Measurements from ENCODE around the gene C4orf36. TPM values are rescaled to one million over a fixed set of nuclear protein-coding genes. Genes with fewer than 3 reads are reported as not detected.
A peak's percentile ranks its signal among the peaks of the same experiment; 100 is the strongest.

The C4orf36 gene
- total RNA-seq, 2 experiments from 2014 or later: 0.61 TPM; not detected in 1

GRCh38 chr4:86928400-86929255 lies 36.4 kb upstream of the C4orf36 start:
- H3K4me3 Mint-ChIP-seq: no peak overlapping the region
- intact Hi-C loops (cut with micrococcal nuclease): no loop called here
- H3K4me1 Mint-ChIP-seq (ENCODE audit: low read depth): peaks cover 31% of the 10 kb centered on the region
- ChIA-PET POLR2A (interaction anchor here (1.0 kb wide), 1 partner anchor 77 kb away, joined by 5 read pairs; no protein-coding TSS in a partner anchor), CTCF (interaction anchor here (0.9 to 2.1 kb wide), 3 partner anchors 7 to 168 kb away, joined by 3 to 9 read pairs (median 3); no protein-coding TSS in a partner anchor)
- no peaks in the 10 kb centered on the region for H3K9me3 Mint-ChIP-seq
- DNase-seq: no peak
- H3K36me3 Mint-ChIP-seq: peaks cover 4% of the 10 kb centered on the region
- H3K27ac Mint-ChIP-seq: peak overlapping the region; percentile 73
- H3K27me3 Mint-ChIP-seq: no peaks in the 10 kb centered on the region

GRCh38 chr4:86927843-86928395 lies 35.7 kb upstream of the C4orf36 start:
- H3K27ac Mint-ChIP-seq: peak overlapping the region; percentile 73
- H3K4me3 Mint-ChIP-seq: no peak overlapping the region
- H3K4me1 Mint-ChIP-seq (ENCODE audit: low read depth): peaks cover 28% of the 10 kb centered on the region
- peaks cover 4% of the 10 kb centered on the region for H3K36me3 Mint-ChIP-seq
- intact Hi-C loops (cut with micrococcal nuclease): loop anchor here (1.0 kb wide), 1 partner anchor 165 kb away; no protein-coding TSS in a partner anchor
- peak; percentile 35 for DNase-seq
- no peaks in the 10 kb centered on the region for H3K27me3 Mint-ChIP-seq
- ChIA-PET POLR2A (interaction anchor here (1.0 kb wide), 1 partner anchor 78 kb away, joined by 5 read pairs; no protein-coding TSS in a partner anchor), CTCF (interaction anchor here (0.5 to 2.1 kb wide), 4 partner anchors 8 to 169 kb away, joined by 3 to 9 read pairs (median 3); no protein-coding TSS in a partner anchor)
- no peaks in the 10 kb centered on the region for H3K9me3 Mint-ChIP-seq

DNA sequence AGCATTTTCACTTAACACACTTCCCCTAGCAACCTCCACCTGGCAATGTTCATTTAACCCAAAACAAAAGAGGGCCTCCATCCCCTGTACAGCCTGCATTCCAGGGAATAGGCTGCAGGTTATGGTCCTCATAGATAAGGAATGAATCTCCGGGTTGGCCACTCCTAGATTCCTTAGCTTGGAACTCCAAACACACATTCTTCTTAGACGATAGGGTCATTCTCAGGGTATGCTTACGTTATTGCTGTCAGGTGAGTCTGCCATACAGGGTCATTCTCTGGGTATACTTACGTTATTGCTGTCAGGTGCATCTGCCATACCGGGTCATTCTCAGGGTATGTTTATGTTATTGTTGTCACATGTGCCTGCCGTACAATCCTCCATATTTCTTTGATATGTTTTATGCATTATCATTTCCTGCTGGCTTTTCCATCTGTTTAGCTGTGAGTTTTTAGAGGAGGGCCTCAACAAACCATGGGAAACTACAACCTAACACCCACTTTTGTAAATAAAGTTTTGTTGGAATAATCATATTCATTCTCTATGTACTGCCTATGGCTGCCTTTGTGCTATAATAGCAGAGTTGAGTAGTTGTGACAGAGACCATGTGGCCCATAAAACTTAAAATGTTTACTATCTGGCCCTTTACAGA lies 34.3 kb upstream of the C4orf36 start:
- ChIA-PET CTCF (interaction anchor here (2.1 kb wide), 1 partner anchor 167 kb away, joined by 9 read pairs; no protein-coding TSS in a partner anchor), POLR2A (interaction anchor here (0.6 kb wide), 1 partner anchor 83 kb away, joined by 3 read pairs; no protein-coding TSS in a partner anchor)
- no peak for DNase-seq
- H3K9me3 Mint-ChIP-seq: no peaks in the 10 kb centered on the region
- H3K27ac Mint-ChIP-seq: no peak overlapping the region
- no peak overlapping the region for H3K4me3 Mint-ChIP-seq
- no peaks in the 10 kb centered on the region for H3K27me3 Mint-ChIP-seq
- peaks cover 31% of the 10 kb centered on the region for H3K4me1 Mint-ChIP-seq (ENCODE audit: low read depth)
- peaks cover 4% of the 10 kb centered on the region for H3K36me3 Mint-ChIP-seq
- intact Hi-C loops (cut with micrococcal nuclease): loop anchor here (1.0 kb wide), 1 partner anchor 167 kb away; no protein-coding TSS in a partner anchor

DNA sequence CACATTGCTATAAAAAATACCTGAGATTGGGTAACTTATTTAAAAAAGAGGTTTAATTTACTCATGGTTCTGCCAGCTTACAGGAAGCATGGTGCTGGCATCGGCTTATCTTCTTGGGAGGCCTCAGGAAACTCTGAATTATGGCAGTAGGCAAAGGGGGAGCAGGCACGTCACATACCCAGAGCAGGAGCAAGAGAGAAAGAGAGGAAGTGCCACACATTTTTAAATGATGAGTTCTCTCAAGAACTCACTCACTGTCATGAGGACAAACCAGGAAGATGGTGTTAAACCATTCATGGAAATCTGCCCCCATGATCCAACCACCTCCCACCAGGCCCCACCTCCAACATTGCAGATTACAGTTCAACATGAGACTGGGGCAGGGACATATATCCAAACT lies 32.6 kb upstream of the C4orf36 start:
- H3K27me3 Mint-ChIP-seq: no peaks in the 10 kb centered on the region
- H3K4me1 Mint-ChIP-seq (ENCODE audit: low read depth): peaks cover 27% of the 10 kb centered on the region
- no peaks in the 10 kb centered on the region for H3K36me3 Mint-ChIP-seq
- POLR2A ChIA-PET: no interaction called here
- intact Hi-C loops (cut with micrococcal nuclease): no loop called here
- no peak overlapping the region for H3K4me3 Mint-ChIP-seq
- no peak overlapping the region for H3K27ac Mint-ChIP-seq
- H3K9me3 Mint-ChIP-seq: no peaks in the 10 kb centered on the region
- CTCF ChIA-PET: interaction anchor here (0.7 to 6.7 kb wide), 4 partner anchors 10 to 226 kb away, joined by 3 to 176 read pairs (median 24); partner anchors contain the start of gene AFF1
- DNase-seq: no peak

- no peak overlapping the region for H3K4me3 Mint-ChIP-seq
- ChIA-PET POLR2A (interaction anchor here (1.0 kb wide), 1 partner anchor 172 kb away, joined by 3 read pairs; no protein-coding TSS in a partner anchor), CTCF (interaction anchor here (0.9 to 6.7 kb wide), 35 partner anchors 8 to 477 kb away, joined by 3 to 176 read pairs (median 7); partner anchors contain the start of genes AFF1 and KLHL8)
- no peaks in the 10 kb centered on the region for H3K9me3 Mint-ChIP-seq
- intact Hi-C loops (cut with micrococcal nuclease): loop anchor here (1.0 kb wide), 4 partner anchors 85 to 315 kb away; no protein-coding TSS in a partner anchor
- DNase-seq: no peak
- peaks cover 6% of the 10 kb centered on the region for H3K4me1 Mint-ChIP-seq (ENCODE audit: low read depth)
- H3K27me3 Mint-ChIP-seq: no peaks in the 10 kb centered on the region
- H3K27ac Mint-ChIP-seq: no peak overlapping the region
- H3K36me3 Mint-ChIP-seq: no peaks in the 10 kb centered on the region
These were observed 29.5 kb upstream of the C4orf36 start for GRCh38 chr4:86921608-86922252.

GRCh38 chr4:86919561-86920223 lies 27.5 kb upstream of the C4orf36 start:
- ChIA-PET CTCF (interaction anchor here (0.9 to 6.7 kb wide), 2 partner anchors 171 to 424 kb away, joined by 6 to 176 read pairs; no protein-coding TSS in a partner anchor), POLR2A (no interaction called here)
- H3K4me1 Mint-ChIP-seq (ENCODE audit: low read depth): peaks cover 3% of the 10 kb centered on the region
- H3K36me3 Mint-ChIP-seq: no peaks in the 10 kb centered on the region
- H3K9me3 Mint-ChIP-seq: no peaks in the 10 kb centered on the region
- no peak overlapping the region for H3K27ac Mint-ChIP-seq
- H3K4me3 Mint-ChIP-seq: no peak overlapping the region
- H3K27me3 Mint-ChIP-seq: no peaks in the 10 kb centered on the region
- DNase-seq: no peak
- intact Hi-C loops (cut with micrococcal nuclease): no loop called here

DNA sequence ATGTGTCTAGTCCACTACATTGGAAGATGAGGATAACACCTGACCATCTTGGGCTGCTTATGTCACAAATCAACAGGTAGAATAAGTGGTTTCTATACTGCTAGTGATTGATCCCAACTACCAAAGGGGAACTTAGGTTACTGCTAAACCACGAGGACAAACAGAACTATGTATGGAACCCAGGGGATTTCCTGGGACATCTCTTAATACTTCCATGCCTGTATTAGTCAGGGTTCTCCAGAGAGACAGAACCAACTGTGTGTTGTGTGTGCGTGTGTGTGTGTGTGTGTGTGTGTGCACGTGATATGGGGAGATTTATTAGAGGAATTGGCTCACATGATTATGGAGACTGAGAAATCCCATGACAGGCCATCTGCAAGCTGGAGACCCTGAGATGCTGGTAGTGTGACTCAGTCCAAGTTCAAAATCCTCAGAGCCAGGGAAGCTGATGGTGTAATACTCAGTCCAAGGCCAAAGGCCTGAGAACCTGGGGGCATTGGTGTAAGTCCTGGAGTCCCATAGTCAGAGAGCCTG lies 26.4 kb upstream of the C4orf36 start:
- H3K27ac Mint-ChIP-seq: no peak overlapping the region
- no peak for DNase-seq
- POLR2A ChIA-PET: interaction anchor here (0.6 kb wide), 1 partner anchor 43 kb away, joined by 3 read pairs; no protein-coding TSS in a partner anchor
- CTCF ChIA-PET: no interaction called here
- H3K4me3 Mint-ChIP-seq: no peak overlapping the region
- no peaks in the 10 kb centered on the region for H3K27me3 Mint-ChIP-seq
- intact Hi-C loops (cut with micrococcal nuclease): no loop called here
- no peaks in the 10 kb centered on the region for H3K9me3 Mint-ChIP-seq
- peaks cover 3% of the 10 kb centered on the region for H3K4me1 Mint-ChIP-seq (ENCODE audit: low read depth)
- no peaks in the 10 kb centered on the region for H3K36me3 Mint-ChIP-seq

GRCh38 chr4:86917212-86918039 lies 25.2 kb upstream of the C4orf36 start:
- Mint-ChIP-seq H3K4me1 (ENCODE audit: low read depth) (peaks cover 2% of the 10 kb centered on the region), H3K27me3 (no peaks in the 10 kb centered on the region), H3K27ac (no peak overlapping the region), H3K9me3 (no peaks in the 10 kb centered on the region), H3K36me3 (no peaks in the 10 kb centered on the region), H3K4me3 (no peak overlapping the region)
- no peak for DNase-seq
- CTCF ChIA-PET: interaction anchor here (0.5 kb wide), 1 partner anchor 464 kb away, joined by 3 read pairs; no protein-coding TSS in a partner anchor
- POLR2A ChIA-PET: no interaction called here
- intact Hi-C loops (cut with micrococcal nuclease): no loop called here

DNA sequence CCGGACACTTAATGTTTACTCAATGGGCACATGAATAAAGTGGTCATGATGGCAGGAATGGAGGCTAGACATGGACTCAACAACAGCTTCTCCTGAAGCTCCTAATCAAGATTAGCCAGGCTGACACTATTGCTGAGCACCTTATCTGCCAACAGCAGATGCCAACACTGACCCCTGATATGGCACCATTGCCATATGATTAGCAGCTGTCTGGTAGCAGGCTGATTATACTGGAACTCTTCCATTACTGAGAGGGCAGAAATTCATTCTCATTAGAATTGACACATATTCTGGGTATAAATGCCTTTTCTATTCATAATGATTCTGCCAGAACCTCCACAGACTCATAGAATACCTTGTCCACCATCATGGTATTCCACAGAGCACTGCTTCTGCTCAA lies 24.2 kb upstream of the C4orf36 start:
- H3K27ac Mint-ChIP-seq: no peak overlapping the region
- CTCF ChIA-PET: no interaction called here
- intact Hi-C loops (cut with micrococcal nuclease): no loop called here
- H3K4me1 Mint-ChIP-seq (ENCODE audit: low read depth): peaks cover 1% of the 10 kb centered on the region
- POLR2A ChIA-PET: no interaction called here
- no peak for DNase-seq
- no peak overlapping the region for H3K4me3 Mint-ChIP-seq
- H3K36me3 Mint-ChIP-seq: no peaks in the 10 kb centered on the region
- H3K9me3 Mint-ChIP-seq: no peaks in the 10 kb centered on the region
- H3K27me3 Mint-ChIP-seq: no peaks in the 10 kb centered on the region

All from activated CD4-positive, alpha-beta memory T cell treated with anti-CD3 and anti-CD28 coated beads for 36 hours (primary cell).